Esophagus squamous epithelium (tissue), 4 donors: ENCODE measurements around the gene EXOC8.

ENCODE experiments used
- CTCF ChIP-seq, 6 experiments: fragments of 450-650 bp in 4 of 6; fragments of 200-600 bp in 2 of 6; sonication (generic) in 2 of 6; IDR thresholded peaks; one replicate each; pipeline ENCODE4 v1.5.1; 2016 to 2019; ENCODE audit warnings: antibody characterized with exemption in 6 of 6, mild to moderate bottlenecking in 4 of 6, moderate library complexity in 4 of 6
- POLR2A ChIP-seq, 4 donors: fragments of 450-650 bp; IDR thresholded peaks; one replicate each; pipeline ENCODE4 v1.6.1; 2017; ENCODE audit warnings: antibody characterized with exemption in 4 of 4, mild to moderate bottlenecking in 4 of 4, moderate library complexity in 3 of 4

- TF ChIP-seq POLR2A (IDR thresholded peaks at IDR 0.05), result no peak
- no peak for TF ChIP-seq CTCF (IDR thresholded peaks at IDR 0.05)
Observed at GRCh38 chr1:231353086-231353485, 15.4 kb upstream of the EXOC8 start.
